ENCODE results near the gene IFT88.

DNA sequence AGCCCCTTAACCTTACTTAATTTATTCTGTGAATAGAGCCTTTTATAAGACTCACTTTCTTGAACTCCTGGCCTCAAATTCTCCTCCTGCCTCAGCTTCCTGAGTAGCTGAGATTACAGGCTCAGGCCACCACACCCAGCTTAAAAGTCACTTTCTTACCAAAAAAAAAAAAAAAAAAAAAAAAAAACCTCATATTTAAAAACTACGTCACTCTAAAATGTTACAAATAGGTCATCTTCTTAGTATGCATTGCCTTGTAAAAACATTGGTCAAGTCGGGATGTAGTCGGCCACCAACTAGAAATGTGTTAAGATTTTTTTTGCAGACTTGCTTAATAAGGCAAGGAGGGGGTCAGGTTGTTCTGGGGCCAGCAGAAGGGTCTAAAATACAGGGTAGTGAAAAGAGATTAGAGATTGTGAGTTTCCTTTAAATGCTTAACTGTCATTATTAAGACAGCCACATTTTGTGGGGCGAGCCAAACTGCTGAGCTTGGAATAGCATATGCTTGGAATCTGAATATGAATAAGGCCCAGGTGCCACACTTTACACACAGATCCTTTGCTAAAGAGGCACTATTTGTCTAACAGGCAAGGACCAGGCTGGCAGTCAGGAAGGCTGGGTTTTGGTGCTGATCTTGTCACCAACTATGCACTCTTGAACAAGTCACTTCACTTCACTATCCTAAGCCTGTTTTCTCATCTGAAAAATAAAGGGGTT is 120.1 kb downstream of the IFT88 start:
- TF ChIP-seq, protein P1, sequence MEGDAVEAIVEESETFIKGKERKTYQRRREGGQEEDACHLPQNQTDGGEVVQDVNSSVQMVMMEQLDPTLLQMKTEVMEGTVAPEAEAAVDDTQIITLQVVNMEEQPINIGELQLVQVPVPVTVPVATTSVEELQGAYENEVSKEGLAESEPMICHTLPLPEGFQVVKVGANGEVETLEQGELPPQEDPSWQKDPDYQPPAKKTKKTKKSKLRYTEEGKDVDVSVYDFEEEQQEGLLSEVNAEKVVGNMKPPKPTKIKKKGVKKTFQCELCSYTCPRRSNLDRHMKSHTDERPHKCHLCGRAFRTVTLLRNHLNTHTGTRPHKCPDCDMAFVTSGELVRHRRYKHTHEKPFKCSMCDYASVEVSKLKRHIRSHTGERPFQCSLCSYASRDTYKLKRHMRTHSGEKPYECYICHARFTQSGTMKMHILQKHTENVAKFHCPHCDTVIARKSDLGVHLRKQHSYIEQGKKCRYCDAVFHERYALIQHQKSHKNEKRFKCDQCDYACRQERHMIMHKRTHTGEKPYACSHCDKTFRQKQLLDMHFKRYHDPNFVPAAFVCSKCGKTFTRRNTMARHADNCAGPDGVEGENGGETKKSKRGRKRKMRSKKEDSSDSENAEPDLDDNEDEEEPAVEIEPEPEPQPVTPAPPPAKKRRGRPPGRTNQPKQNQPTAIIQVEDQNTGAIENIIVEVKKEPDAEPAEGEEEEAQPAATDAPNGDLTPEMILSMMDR (IDR thresholded peaks at IDR 0.05), result no peak
- no peak for TF ChIP-seq POLR2A (IDR thresholded peaks at IDR 0.05)

Data from uterus (tissue), 2 donors.